K562 (cell line): ENCODE measurements around the gene PINK1. TPM values are rescaled to one million over a fixed set of nuclear protein-coding genes. Genes with fewer than 3 reads are reported as not detected.

Experiments used
- ATAC-seq: fragments of 200-7000 bp; cut with Tn5 transposase; 3 replicates; pipeline ENCODE4 v1.9.1; 2020; ENCODE audit warnings: moderate library complexity
- BruUV-seq: library from RNA; stranded (reverse); fragments of 400-500 nt; replicated peaks from 2 replicates; lab custom pipeline; 2021; lab: Mats Ljungman, UMichigan
- CTCF ChIA-PET: fragments of 300-600 bp; formaldehyde crosslinking; extraction: SDS; loops from one replicate; lab custom pipeline; 2021; ENCODE audit warnings: low intra/inter-chr PET ratio; lab: Yijun Ruan, JAX
- POLR2A ChIA-PET: fragments of 300-600, 350-650 bp; sonication (Branson Sonifier 250); formaldehyde crosslinking; extraction: SDS; loops from one replicate; lab custom pipeline; 2021; ENCODE audit warnings: antibody characterized with exemption, inconsistent platforms; lab: Yijun Ruan, JAX
- DNase-seq, 4 experiments: peaks; one replicate each; pipeline versions ENCODE4 v3.0.0 to v3.0.0-alpha.2; 2011 to 2018; ENCODE audit warnings: low spot score in 3 of 4, mixed read lengths in 3 of 4; ENCODE audit errors: extremely low read depth in 1 of 4
- FAIRE-seq: peaks from 2 replicates; lab custom pipeline; 2011; peaks lifted over from hg19 to GRCh38; lab: Jason Lieb, UNC
- H2AFZ ChIP-seq: 2 replicates; pipeline ENCODE4 v1.6.0; 2011; ENCODE audit warnings: low read depth, low read length, control low read depth, inconsistent platforms
- H3K27ac ChIP-seq: fragments of 200-600 bp; 3 replicates; pipeline ENCODE4 v1.8.0; 2011; ENCODE audit warnings: low read depth, mild to moderate bottlenecking, control low read depth, inconsistent platforms, low read length, moderate library complexity, mixed read lengths; ENCODE audit errors: extremely low read depth
- H3K27me3 ChIP-seq, 2 experiments: fragments of 300-600 bp in 1 of 2; 2 replicates in 1 of 2; 3 replicates in 1 of 2; pipeline versions ENCODE4 v1.6.0 to v1.8.0; 2011; ENCODE audit warnings: inconsistent platforms in 2 of 2, low read length in 2 of 2, mild to moderate bottlenecking in 1 of 2, mixed read lengths in 1 of 2, moderate library complexity in 1 of 2; ENCODE audit not compliant: control insufficient read depth in 2 of 2, insufficient read depth in 2 of 2
- H3K36me3 ChIP-seq: fragments of 300-600 bp; 3 replicates; pipeline ENCODE4 v1.8.0; 2011; ENCODE audit warnings: mild to moderate bottlenecking, low read length, inconsistent platforms; ENCODE audit not compliant: control insufficient read depth, insufficient read depth
- H3K4me1 ChIP-seq, 2 experiments: fragments of 200-600 bp in 1 of 2; replicated peaks in 1 of 2; 2 replicates in 1 of 2; 3 replicates in 1 of 2; pipeline versions ENCODE4 v1.5.1 to v1.8.0; 2011; ENCODE audit warnings: inconsistent platforms in 2 of 2, low read length in 2 of 2, mild to moderate bottlenecking in 1 of 2, mixed read lengths in 1 of 2, moderate library complexity in 1 of 2; ENCODE audit not compliant: control insufficient read depth in 2 of 2, insufficient read depth in 2 of 2
- H3K4me2 ChIP-seq: 2 replicates; pipeline ENCODE4 v1.6.1; 2011; ENCODE audit warnings: low read length, control low read depth, inconsistent platforms, mixed read lengths; ENCODE audit not compliant: insufficient read depth
- H3K4me3 ChIP-seq: fragments of 200-600 bp; sonication (generic), shearing (Covaris generic); 2 replicates; pipeline ENCODE4 v1.5.1; 2016; ENCODE audit warnings: control low read depth, inconsistent platforms
- H3K79me2 ChIP-seq: fragments of 200-600 bp; 3 replicates; pipeline ENCODE4 v1.8.0; 2011; ENCODE audit warnings: low read length, inconsistent platforms; ENCODE audit not compliant: control insufficient read depth, insufficient read depth
- H3K9ac ChIP-seq, 2 experiments: 2 replicates each; pipeline versions ENCODE4 v1.6.0 to v1.6.1; 2011; ENCODE audit warnings: low read depth in 2 of 2, low read length in 2 of 2, control low read depth in 1 of 2, inconsistent platforms in 1 of 2, mild to moderate bottlenecking in 1 of 2, mixed read lengths in 1 of 2; ENCODE audit not compliant: insufficient read depth in 1 of 2
- H3K9me1 ChIP-seq: one replicate; pipeline ENCODE4 v1.6.0; 2011; ENCODE audit warnings: inconsistent platforms, mild to moderate bottlenecking, low read length, moderate library complexity; ENCODE audit not compliant: control insufficient read depth, insufficient read depth
- H3K9me3 ChIP-seq: replicated peaks from 2 replicates; pipeline ENCODE4 v1.5.1; 2011; ENCODE audit warnings: low read depth, low read length, inconsistent platforms; ENCODE audit not compliant: control insufficient read depth, insufficient read depth
- H4K20me1 ChIP-seq: replicated peaks from 2 replicates; pipeline ENCODE4 v1.6.1; 2011; ENCODE audit warnings: low read length, inconsistent platforms, mixed read lengths; ENCODE audit not compliant: control insufficient read depth, insufficient read depth
- ETS2 ChIP-seq: IDR thresholded peaks from 2 replicates; pipeline ENCODE4 v1.6.1; 2016; ENCODE audit warnings: borderline replicate concordance, missing genetic modification characterization, mild to moderate bottlenecking, moderate library complexity, missing compliant biosample characterization; ENCODE audit not compliant: poor library complexity, severe bottlenecking
- GABPB1 ChIP-seq: sonication (generic); formaldehyde crosslinking; IDR thresholded peaks from 2 replicates; pipeline ENCODE4 v1.8.0; 2022; ENCODE audit warnings: mild to moderate bottlenecking, missing genetic modification reagents
- GTF2A2 ChIP-seq: IDR thresholded peaks from 2 replicates; pipeline ENCODE4 v1.6.1; 2016; ENCODE audit warnings: mild to moderate bottlenecking, missing genetic modification characterization, missing compliant biosample characterization
- MAZ ChIP-seq, 2 experiments: fragments of 450-650 bp in 1 of 2; sonication (generic) in 1 of 2; formaldehyde crosslinking; IDR thresholded peaks in 1 of 2; conservative IDR thresholded peaks in 1 of 2; 2 replicates each; pipeline versions ENCODE4 v1.4.0 to v1.5.0; 2020; ENCODE audit warnings: mild to moderate bottlenecking in 1 of 2, missing genetic modification reagents in 1 of 2
- PCBP2 ChIP-seq: fragments of 200-400 bp; formaldehyde crosslinking; IDR thresholded peaks from 2 replicates; pipeline ENCODE4 v1.6.1; 2018; ENCODE audit warnings: low read length, low read depth, mild to moderate bottlenecking, moderate library complexity; ENCODE audit not compliant: poor library complexity, severe bottlenecking
- SIN3A ChIP-seq, 2 experiments: fragments of 150-350 bp in 1 of 2; IDR thresholded peaks; 2 replicates each; pipeline ENCODE4 v1.6.1; 2011 to 2016; ENCODE audit warnings: borderline replicate concordance in 2 of 2, low read depth in 2 of 2, low read length in 2 of 2, mild to moderate bottlenecking in 2 of 2, moderate library complexity in 2 of 2; ENCODE audit not compliant: control insufficient read depth in 1 of 2
- WGBS: fragments of 100-300 bp; shearing (Covaris generic); methylation state at CpG from one replicate; pipeline ENCODE4 v1.1.6; 2016; ENCODE audit warnings: low coverage, mixed read lengths; ENCODE audit not compliant: insufficient coverage; ENCODE audit errors: missing lambda C conversion rate; 5-methylcytosine and 5-hydroxymethylcytosine counted together
- in situ Hi-C: fragments of 300-500 bp; cut with MboI; formaldehyde crosslinking; loops from 4 replicates; pipeline ENCODE4 v1.15.0; 2018; ENCODE audit warnings: inconsistent platforms, mixed read lengths
- intact Hi-C: fragments of 100-400 bp; cut with micrococcal nuclease; formaldehyde crosslinking; loops from 2 replicates; pipeline ENCODE4 v1.14.2; 2022
- polyA plus RNA-seq, 8 experiments: library from polyadenylated mRNA; depleted of rRNA in 4 of 8; stranded (reverse) in 5 of 8; unstranded in 3 of 8; fragments of >200 nt; fragmentation: Nextera tagmentation in 2 of 8; fragmentation: Illumina TruSeq in 1 of 8; extraction: Ambion mirVana in 2 of 8; extraction: Trizol in 1 of 8; gene quantifications; 2 replicates each; pipeline versions ENCODE4 v1.2.1 to v1.2.3, GENCODE V29; 2011 to 2014; ENCODE audit warnings: inconsistent platforms in 1 of 8, missing spikeins in 1 of 8
- total RNA-seq, 7 experiments: library from RNA; depleted of rRNA in 6 of 7; stranded (reverse); fragments of >200 nt in 6 of 7; fragmentation: Illumina TruSeq in 2 of 7; extraction: Trizol in 2 of 7; gene quantifications; 2 replicates each; pipeline versions ENCODE4 v1.2.1 to v1.2.3, GENCODE V29; 2011 to 2021; ENCODE audit warnings: low replicate concordance in 1 of 7

PINK1 gene
- total and polyA plus RNA-seq, 9 of the 15 experiments (the other 6 are each of a cell fraction or from before 2014, with no cell fraction given): 1.5 to 11.3 (median 6.8) TPM

GRCh38 chr1:20626098-20626427, 7.2 kb upstream of the PINK1 start:
- Histone ChIP-seq H3K27ac (no peak overlapping the region), H3K9me3 (no peaks in the 10 kb centered on the region), H3K9me1 (no peaks in the 10 kb centered on the region), H3K79me2 (no peaks in the 10 kb centered on the region), H3K9ac (no peak overlapping the region), H3K36me3 (no peaks in the 10 kb centered on the region), H3K27me3 (peaks cover 0 to 3% of the 10 kb centered on the region in 2 experiments; a peak in 1 of 5 replicates), H2AFZ (no peak overlapping the region), H3K4me1 (peaks cover 0 to 3% of the 10 kb centered on the region in 2 experiments; a peak in 1 of 5 replicates), H3K4me2 (no peak overlapping the region), H4K20me1 (no peaks in the 10 kb centered on the region), H3K4me3 (no peak overlapping the region)
- no peak for ATAC-seq
- WGBS: no CpG with 5 or more reads among the region's 1 CpG
- in situ Hi-C loops: no loop called here
- BruUV-seq: no TSS peak
- TF ChIP-seq GTF2A2 (tag): no peak
- no peak for TF ChIP-seq GABPB1
- no peak for TF ChIP-seq ETS2 (tag)
- no peak for TF ChIP-seq MAZ (CRISPR knock-in tag; conservative IDR thresholded peaks at IDR 0.05 in 1 of 2, IDR thresholded peaks at IDR 0.05 in 1 of 2)
- TF ChIP-seq PCBP2: peak; percentile 71
- no peak for TF ChIP-seq SIN3A (IDR thresholded peaks at IDR 0.05; ENCODE audit: borderline replicate concordance in 2 of 2, control insufficient read depth in 1 of 2, low read depth in 2 of 2, low read length in 2 of 2)
- POLR2A ChIA-PET: no interaction called here
- FAIRE-seq: no peak
- no peak for DNase-seq
- intact Hi-C loops: no loop called here
- CTCF ChIA-PET: no interaction called here
